GM13976 (cell line): ENCODE results near the gene NUDCD2.

Source experiments
- DNase-seq: peaks from one replicate; pipeline ENCODE4 v3.0.0; 2012; ENCODE audit warnings: low spot score
- in situ Hi-C: fragments of 300-500 bp; cut with MboI; formaldehyde crosslinking; loops from one replicate; pipeline ENCODE4 v1.12.0; 2022; ENCODE audit warnings: low sequenced_read_pairs, mixed read lengths, inconsistent platforms; ENCODE audit not compliant: unreplicated experiment
- TF ChIP-seq, protein P1 (sequence below): IDR thresholded peaks from 2 replicates; pipeline ENCODE4 v1.5.1; 2012; ENCODE audit warnings: borderline replicate concordance, mild to moderate bottlenecking; ENCODE audit not compliant: insufficient read depth; ENCODE audit errors: extremely low read depth, missing control alignments, control extremely low read depth

NUDCD2 gene

DNA sequence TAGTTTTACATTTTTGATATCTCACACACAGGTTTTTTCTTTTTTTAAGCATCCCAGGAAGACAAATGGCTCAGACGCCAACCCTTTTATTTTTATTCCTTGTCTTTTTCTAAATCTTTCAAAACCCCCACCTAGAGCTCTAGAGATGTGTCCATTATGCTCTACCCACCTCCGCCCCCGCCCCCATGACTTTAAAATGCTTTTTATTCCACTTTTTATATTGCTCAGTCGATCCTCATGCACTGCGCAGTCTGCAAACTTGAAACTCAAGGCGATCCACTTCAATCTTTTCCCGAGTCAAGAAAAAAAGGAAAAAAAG, 45.1 kb upstream of the NUDCD2 start:
- in situ Hi-C loops, result no loop called here
- DNase-seq, result no peak
- TF ChIP-seq, protein P1, sequence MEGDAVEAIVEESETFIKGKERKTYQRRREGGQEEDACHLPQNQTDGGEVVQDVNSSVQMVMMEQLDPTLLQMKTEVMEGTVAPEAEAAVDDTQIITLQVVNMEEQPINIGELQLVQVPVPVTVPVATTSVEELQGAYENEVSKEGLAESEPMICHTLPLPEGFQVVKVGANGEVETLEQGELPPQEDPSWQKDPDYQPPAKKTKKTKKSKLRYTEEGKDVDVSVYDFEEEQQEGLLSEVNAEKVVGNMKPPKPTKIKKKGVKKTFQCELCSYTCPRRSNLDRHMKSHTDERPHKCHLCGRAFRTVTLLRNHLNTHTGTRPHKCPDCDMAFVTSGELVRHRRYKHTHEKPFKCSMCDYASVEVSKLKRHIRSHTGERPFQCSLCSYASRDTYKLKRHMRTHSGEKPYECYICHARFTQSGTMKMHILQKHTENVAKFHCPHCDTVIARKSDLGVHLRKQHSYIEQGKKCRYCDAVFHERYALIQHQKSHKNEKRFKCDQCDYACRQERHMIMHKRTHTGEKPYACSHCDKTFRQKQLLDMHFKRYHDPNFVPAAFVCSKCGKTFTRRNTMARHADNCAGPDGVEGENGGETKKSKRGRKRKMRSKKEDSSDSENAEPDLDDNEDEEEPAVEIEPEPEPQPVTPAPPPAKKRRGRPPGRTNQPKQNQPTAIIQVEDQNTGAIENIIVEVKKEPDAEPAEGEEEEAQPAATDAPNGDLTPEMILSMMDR, result no peak

DNA sequence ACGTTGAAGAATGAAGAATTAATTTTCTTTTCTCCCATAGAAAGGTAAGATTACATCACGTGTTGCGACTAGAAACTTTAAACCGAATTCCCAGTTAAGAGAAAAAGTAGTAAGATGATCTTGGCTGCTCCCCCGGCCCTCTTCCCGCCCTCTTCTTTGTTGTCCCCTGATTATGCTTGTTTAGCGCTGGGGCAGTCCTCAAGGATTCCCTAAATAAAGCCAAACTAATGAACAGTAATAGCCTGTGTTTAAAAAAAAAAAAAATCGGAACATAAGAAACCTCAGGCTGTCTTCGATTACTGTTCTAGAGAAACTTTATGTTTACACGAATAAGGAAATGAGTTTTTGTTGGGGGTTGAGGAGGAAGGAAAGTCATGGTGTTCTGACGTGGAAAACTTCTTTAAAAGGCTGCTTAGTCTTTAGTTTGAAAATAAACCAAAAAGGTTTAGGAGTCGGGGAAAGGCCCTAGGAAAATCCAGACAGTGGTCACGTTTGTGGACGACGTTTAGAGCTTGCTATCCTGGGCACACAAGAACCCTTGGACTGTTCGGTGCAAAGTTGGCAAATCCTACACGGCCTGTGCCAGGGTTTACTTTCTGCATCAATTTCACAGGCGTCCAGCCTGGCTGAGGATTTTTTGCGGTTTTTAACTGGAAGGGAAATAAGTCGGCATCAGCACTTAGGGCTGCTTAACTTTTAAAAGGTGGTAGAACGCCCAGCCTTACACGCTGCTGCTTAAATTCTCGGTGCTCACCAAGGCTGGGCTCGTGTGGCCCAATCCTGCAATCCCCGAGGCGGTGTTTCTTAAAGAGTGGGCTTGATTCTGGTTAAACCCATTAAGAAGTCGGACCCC, 44.4 kb upstream of the NUDCD2 start:
- in situ Hi-C loops, result no loop called here
- TF ChIP-seq, protein P1, result no peak
- DNase-seq, result no peak

DNA sequence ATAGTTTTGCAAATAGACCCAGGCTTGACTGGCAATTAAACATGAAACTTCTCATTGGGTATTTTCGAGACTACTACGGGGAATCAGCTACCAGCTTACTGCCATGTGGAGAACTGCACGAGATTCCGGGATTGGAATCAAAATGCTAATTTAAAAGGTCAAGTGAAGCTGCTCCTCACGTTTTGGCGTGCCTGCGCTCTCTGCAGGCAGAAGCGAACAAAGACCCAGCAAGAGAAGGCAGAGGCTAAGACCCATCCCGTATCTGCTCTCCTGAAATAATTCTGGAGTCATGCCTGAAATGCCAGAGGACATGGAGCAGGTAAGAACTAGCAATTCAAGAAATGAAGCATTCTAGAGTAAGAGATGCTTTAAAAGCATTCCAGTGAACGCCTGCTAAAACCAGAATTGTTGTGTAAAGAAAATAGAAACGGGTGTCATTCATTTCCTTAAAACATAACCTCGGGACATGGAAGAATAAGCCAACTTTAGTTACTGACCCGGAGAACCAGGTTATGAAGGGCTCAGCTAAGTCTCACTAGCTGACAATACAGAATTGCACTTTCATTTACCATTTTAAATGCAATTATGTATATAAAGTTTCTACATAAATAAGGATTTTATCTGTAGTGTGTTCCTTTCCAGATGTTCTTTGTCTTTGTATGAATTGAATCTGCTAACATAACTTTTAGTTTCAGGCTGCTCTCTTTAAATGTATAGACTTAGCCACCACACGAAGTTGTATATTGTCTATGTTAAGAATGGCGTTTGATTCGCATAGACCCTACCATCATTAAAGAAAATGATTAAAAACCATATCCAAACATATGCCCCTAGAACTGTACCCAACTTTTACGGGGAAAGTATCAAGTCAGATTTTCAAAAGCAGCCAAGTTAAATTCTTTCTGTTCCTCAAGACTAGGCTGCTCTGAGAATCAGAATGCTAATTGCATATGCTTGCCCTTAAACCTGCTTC, 43.5 kb upstream of the NUDCD2 start:
- in situ Hi-C loops, result no loop called here
- peak; percentile 51 for DNase-seq
- TF ChIP-seq, protein P1, result peak; percentile 63

DNA sequence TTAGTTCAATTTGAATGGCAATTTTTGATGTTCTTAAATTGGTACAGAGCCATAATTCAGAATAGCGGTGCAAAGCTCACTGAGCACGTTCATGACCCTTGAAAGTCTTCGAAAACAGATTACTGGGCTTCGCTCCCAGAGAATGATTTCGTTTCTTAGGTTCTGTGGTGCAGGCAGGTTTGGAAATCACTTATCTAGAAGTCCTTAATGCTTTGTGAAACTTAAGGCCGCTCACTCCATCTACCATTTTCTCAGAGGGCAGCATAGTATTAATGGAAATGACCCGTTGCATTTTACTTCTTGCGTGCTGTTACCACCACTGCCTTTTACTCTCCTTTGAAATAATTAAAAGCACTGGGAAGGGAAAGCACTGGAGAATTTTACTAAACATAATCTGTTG, 42.6 kb upstream of the NUDCD2 start:
- in situ Hi-C loops, result no loop called here
- no peak for DNase-seq

DNA sequence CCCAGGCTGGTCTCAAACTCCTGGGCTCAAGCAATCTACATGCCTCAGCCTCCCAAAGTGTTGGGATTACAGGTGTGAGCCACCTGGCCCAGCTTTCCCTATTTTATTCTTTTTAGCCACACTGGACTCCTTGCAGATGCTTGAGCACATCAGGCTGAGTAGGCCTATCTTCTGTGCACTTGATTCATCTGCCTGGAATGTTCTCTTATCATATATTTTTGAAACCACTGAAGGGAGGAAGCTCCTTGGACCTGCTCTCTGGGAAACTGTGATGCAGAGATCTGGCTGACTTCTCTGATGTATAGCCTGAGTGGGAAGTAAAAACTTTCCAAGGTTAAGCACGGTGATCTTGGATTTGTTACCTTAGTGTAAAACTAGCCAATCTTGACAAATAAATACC, 39.0 kb upstream of the NUDCD2 start:
- no peak for DNase-seq
- TF ChIP-seq, protein P1, result no peak
- in situ Hi-C loops, result no loop called here

More for the DNA sequence above, 42.6 kb upstream of the NUDCD2 start:
- TF ChIP-seq, protein P1, result no peak

DNA sequence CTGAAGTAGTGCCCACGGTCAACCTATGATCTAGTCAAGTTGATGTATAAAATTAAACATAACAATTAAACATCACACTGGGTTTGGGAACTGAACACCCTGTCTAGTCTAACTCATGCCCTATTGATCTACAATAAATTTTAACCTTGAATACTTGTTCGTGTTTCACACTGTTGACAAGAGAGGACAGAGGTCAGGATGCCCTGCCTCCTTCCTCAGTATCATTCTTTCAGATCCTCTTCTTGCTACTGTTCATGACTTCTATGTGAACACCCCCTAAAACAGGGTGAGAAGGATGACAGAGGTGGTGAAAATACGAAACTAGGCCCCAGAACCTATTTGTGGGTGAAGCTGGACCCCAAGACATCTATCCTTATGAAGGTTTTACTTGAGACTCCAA, 37.4 kb upstream of the NUDCD2 start:
- in situ Hi-C loops, result no loop called here
- TF ChIP-seq, protein P1, result no peak
- no peak for DNase-seq
